CD4-positive, alpha-beta T cell treated with Interleukin-17A for 1 hour (primary cell): ENCODE results near the gene RFXANK.
"Not testable (repeated sequence)": the region's sequence is repeated elsewhere in the genome, so short reads cannot be mapped to it uniquely, and the experiment has no call there.

Source experiments
- DNase-seq: peaks from one replicate; pipeline ENCODE4 v3.0.0-alpha.2; 2020

RFXANK gene, protein sequence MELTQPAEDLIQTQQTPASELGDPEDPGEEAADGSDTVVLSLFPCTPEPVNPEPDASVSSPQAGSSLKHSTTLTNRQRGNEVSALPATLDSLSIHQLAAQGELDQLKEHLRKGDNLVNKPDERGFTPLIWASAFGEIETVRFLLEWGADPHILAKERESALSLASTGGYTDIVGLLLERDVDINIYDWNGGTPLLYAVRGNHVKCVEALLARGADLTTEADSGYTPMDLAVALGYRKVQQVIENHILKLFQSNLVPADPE

DNA sequence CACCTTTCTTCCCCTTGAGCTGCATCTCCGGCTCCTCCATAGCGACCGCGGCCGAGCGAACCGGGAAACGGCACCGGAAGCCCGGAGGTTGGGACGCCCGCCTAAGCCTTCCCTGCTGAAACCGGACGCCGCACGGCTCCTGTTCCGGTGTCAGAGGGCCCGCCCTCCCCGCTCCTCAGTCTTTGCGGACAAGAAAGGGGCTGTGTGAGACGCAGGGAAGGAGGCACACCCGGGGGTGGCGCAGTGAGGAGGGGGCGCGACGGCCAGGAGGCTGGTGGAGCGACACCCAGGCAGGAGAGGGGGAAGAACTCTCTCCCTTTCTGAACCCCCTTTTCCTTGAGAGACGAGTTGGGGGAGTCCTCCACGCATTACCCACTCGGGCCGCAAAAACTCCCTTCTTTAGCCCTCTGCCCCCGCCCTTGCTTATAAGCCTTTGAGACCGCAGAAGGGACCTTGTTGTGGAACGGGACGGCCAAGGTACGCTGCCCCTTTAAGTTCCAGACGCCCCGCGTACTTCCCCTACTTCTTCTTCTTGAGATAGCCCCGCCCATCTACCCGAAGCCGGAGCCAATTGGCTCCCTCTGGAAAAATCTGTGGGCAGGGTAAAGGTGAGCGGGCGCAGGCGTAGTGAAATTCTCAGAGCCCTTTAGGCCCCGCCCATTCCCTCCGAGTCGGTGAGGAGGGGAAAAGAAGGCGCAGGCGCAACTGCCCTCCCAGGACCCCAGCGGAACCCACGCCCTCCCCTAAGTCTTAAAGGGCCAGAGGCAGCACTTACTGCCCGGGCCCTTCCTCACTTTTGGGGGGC is at the start of gene RFXANK, which contains the start of gene BORCS8:
Gene RFXANK (plus strand): TSS at position 181 of the 805 bp plus-strand sequence. CDS start 1,689 bp downstream, outside the sequence.
Gene BORCS8 (minus strand): TSS at position 75 of the 805 bp plus-strand sequence. CDS start 35 bp downstream, at position 40.
- peak; percentile 100 for DNase-seq

DNA sequence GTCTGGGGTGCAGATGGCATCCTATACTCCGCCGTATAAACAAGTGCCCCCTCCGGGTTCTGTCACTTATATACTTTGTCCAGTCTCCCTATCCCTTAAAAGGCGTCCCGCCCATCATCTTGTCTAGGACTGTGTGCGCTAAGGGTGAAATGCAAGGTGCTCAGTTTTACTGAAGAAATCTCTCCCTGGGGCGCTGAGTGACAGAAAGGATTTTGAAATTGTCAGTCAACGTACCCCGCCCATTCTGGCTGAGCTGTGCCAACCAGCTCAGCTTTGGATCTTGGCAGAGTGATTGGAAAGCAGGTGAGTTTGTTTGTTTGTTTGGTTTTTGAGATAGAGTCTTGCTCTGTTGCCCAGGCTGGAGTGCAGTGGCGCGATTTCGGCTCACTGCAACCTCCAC is 49.7 kb upstream of the RFXANK start:
- DNase-seq: no peak

DNA sequence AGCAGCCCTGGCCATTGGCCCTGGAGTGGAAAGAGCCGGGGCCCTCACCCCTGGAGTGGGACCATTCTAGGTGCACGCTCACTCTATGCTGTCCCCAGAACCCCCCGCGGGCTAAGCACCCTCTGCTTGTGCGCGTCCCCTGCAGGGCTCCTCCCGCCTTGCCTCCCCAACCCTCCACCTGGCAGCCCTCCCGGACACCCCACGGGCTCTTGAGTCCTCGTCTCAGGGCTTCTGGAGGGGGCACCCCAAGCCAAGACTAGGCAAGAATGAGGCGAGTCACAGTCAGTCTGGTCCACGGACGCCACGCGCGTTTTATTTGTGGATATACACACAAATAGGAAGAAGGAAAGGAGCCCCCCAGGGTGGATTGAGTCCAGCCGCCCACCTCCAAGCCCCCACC is 46.8 kb upstream of the RFXANK start:
- no peak for DNase-seq

DNA sequence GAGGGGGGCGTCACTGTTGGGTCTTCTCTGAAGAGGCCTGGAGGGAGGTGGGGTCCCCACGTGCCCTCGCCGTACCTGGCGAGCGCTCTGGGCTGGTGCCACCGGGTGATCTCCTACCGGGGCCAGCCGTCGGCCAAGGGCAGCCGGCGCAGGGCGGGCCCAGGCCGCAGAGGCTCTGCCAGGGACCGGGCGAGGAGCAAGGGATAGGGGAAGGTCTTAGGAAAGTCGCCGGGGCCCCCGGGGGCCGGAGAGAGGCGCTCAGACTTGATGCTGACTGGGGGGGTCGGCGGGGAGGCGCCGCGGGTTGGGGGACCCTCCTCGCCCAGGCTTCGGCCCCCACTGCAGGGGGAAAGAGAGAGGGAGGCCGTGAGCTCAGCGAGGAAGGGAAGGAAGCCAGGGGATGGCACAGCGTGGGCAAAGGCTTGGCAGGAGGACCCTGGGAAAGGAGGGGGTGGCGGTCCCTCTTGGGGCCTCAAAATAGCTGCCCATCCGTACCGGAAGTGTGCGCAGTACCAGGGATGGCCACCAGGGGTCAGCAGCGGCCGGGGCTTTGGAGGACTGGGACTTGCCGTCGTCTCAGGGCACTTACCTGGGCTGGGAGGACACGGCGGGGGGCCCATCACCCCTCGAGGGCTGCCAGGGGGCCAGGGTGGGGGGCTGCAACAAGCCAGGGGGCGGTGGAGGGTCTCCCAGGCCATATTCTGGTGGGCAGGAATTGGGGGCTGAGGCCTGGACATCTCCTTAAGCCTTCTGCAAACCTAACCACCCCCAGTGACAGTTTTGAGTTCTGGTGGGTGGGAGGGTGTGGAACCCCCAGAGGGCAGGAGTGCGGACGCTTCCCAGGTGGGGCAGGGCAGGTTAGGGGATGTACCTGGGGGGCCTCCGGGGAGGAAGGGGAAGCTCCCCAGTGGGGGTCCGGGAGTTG is 46.1 kb upstream of the RFXANK start:
- DNase-seq: peak; percentile 87

DNA sequence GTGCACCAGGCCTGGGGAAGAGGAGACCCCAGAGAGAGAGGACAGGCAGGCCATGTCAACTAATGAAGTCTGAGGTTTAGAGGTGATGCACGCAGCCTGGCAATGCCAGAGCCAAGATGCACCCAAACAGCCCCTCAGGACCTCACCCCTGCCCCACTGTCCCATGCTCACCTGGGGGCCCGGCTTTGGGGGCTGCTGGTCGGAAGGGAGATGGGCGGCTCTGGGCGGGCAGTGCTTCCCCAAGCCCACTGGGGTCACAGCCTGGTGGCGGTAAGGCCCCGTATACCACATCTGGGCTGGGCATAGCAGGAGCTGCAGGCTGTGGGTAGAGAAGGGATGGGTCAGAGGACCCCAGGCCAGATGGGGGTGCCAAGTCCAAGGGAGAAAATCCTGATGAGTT is 45.2 kb upstream of the RFXANK start:
- DNase-seq: no peak

DNA sequence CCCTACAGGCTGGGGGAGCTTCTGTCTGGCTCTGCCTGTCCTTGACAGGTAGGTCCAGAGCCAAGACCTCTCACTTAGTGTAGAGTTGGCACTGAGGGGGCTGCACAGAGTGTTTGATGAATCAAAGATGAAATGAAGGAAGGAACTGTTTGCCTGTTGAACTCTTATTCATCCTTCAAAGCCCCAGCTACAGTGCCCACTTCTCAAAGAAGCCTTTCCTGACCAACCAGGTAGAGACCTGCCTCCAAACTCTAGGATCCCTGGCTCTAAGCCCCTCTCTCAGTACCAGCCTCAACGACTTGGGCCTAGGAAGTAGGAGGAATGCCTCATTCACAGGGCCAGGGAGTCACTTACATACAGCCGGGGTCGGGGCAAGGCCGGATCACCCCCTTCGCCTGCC is 44.7 kb upstream of the RFXANK start:
- DNase-seq: no peak

DNA sequence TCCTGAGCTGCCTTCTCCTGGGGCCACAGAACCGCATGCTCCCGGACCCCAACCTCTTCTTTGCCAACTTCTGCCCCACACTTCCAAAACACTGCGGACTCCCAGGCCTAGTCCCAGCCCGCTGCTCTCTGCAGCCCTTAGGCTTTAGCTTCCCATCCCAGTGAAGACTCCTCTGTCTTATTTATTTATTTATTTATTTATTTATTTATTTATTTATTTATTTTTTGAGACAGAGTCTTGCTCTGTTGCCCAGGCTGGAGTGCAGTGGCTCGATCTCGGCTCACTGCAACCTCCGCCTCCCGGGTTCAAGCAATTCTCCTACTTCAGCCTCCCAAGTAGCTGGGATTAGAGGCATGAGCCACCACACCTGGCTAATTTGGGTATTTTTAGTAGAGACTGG is 43.6 kb upstream of the RFXANK start:
- DNase-seq: not testable (repeated sequence)

DNA sequence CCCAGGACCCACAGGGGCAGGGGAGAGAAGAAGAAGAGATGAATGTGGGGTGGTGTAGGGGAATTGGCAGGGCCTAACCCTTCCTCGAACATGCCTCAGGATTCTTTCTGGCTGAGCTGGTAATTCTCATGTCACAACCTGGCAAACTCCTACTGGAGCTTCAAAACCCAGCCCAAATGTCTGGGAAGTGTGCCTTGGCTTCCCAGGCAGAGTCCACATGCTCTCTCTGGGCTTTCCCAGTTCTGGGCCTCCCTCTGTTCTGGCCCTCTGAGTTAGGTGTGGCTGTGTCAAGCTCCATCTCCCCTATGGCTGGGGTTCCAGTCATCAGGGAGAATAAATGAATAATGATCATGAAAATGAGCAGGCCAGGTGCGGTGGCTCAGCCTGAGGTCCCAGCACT is 42.6 kb upstream of the RFXANK start:
- DNase-seq: no peak

DNA sequence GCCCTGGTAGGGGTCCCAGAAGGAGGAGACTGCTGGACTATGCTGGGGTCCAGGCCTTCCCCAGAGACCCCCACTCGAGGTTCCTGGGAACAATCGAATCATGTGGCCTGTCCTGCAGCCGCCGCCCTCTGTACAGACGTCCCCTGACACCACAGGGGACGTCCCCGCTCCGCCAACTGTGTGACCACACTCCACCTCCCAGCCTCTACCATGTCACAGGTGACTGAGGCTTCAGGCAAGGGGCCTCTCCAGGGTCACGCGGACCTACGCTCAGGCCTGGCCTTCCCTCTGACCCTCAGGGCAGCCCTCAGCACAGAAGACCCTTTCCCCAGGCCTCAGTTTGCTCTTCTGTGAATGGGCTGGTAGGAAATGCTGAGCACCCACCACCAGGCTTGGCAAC is 40.6 kb upstream of the RFXANK start:
- DNase-seq: no peak

DNA sequence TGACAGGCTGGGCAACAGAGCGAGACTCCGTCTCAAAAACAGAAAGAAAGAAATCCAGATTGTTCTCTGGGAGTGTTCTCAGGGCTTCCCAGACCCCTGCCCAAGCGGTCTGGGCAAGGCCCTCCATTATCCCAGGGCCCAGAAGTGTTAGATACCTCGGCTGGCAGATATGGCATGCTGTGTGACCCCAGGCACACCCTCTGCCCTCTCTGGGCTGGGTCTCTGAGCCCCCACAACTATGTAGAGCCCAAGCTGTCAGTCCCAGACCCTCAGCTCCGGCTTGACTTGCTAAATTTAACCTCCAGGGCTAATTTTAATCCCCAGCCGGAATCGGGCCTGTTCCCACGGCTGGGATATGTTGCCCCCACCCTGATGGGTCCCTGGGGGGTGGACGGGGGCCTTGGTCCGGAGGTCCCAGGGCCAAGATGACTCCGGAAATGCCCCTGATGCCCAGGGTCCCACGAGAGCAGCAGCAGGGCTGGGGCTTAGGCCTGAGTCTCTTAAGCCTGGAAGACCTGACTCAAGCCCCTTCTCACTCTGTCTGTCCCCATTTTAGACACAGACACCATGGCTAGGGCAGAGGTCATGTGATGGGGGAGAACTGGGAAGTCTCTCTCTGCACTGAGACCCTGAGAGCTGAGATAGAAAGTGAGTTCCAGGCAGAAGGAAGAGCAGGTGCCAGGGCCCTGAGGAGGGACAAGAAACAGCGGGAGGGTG is 39.2 kb upstream of the RFXANK start:
- DNase-seq: no peak

DNA sequence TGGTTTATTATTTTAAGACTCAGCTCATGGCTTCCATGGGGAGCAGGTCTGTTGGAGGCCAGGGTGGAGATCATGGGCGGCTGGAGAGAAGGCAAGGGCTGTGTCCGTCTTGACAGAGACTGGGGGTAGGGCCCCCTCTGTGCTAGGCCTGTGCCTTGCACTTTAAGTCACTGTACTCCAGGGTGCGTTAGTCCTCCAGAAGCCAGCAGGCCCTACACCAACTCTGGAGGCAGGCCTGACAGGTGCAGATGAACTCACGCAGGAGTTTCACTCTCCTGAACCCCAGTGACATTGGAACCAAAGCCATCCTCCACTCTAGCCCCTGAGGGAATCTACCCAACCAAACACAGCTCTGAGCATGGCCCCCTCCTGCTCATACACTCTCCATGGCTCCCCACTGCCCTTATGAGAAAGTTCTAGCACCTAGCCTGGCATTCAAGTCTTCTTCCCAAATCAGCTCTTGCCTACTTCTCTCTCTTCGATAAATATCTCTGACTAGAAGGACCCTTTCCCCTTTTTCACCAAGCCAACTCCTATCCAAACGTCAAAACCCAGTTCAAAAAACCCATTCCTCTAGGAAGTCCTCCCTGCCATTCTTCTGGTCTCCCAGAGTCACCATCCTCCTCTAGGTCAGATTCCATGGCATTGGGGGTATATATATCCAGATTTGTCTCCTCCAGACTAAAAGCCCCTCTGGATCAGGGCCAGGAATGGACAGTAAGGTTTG is 37.1 kb upstream of the RFXANK start:
- DNase-seq: no peak

DNA sequence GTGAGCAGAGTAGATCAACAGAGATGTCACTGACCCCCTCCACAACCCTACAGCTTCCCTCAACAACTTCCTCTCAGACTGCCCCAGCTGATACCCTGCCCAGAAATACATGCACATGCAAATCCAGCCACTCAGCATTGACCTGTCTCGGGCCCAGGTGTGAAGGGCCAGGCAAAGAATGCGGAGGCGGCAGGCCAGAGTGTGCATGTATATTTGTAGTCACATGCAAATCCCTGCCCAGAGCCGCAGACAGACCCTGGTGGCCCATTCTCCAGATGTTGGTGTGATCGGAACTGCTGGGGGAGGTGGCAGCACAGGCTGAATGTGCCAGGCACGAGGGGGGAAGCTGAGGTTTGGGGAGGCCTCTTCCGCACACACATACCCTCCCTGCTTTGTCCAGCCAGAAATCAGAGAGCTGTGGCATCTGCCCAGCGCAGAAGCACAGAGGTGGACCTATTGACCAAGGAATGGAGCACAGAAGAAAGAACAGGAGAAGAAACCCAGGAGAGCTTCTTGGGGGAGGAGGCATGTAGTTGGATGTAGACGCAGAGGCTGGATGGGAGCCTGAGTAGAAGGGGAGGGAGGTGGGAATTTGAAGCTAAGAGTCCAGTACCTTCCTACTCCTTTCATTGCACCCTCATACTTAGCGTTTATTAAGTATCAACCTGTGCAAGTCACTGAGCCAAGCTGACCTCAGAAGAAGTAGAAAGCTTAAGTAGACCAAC is 36.4 kb upstream of the RFXANK start:
- no peak for DNase-seq

DNA sequence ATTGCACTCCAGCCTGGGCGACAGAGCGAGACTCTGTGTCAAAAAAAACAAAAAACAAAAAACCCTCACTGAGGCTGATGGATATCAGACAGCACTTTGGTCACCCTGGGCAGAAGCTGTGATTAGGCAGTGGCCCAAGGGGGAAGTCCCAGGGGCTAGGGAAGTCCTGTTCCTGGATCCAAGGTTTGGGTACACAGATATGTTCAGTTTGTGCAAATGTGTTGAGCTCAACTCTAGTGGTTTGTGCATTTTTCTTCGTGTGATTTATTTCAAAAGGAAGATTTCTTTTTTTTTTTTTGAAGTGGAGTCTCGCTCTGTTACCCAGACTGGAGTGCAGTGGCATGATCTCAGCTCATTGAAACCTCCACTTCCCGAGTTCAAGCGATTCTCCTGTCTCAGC is 34.2 kb upstream of the RFXANK start:
- no peak for DNase-seq

DNA sequence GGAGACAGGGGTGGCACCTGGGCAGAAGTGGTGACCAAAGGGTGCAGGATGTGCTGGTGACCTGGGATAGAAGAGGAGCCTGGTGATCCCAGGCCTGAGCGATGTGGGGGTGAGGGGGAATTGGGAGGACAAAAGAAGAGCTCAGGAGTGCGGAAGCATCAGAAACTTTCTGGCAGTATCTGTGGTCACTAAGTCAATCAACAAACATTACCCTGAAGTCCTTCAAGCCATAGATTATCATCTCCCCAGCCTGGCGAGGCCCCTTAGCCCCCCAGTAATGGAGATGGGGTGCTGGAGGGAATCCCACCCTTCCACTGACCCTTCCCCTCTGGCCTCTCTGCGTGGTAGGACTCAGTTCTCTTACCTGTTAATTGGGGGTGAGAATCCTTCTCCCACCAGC is 32.5 kb upstream of the RFXANK start:
- no peak for DNase-seq

DNA sequence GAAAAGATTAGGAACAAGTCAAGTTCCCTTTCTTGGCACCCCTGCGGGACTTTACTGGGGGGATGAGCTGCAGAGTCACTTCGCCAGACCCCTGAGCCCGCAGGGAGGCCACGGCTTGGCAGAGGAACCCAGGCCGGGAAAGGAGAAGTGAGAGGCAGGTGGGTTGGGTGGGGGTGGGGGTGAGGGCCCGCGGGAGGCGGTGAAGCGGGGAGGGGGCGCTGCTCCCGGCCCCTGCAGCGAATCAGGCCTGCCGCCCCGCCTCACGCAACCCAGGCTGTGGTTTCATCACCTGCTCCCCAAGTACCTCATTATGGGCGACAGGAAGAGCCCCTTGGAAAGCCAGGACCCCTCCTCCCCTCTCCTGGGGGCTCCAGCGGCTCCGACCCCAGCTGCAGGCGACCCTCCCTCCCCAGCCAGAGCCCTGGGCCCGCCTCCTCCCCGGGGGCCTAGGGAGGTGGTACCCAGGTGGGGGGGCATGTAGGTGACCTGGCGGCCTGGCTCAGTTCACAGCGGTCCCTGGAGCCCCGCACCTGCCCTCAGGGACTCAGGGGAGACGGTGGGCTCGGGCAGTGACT is 31.5 kb upstream of the RFXANK start:
- no peak for DNase-seq

DNA sequence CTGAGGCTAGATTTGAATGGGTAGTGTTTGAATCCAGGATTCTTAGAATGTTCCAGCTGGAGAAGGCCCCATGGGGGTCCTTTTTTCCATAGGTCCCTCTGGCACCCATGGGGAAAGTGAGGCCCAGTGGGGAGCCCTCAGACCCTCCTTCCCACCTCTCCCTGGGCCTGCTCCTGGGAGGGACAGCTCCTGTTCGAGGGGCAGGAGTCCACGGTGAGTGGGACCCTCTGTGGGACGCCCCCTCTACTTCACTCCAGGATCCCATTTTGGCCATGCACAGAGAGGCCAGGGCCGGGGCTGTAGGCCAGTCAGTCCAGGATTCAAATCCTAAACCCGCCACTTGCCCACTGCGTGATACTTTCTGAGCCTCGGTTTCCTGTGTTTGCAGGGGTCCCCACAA is 29.6 kb upstream of the RFXANK start:
- DNase-seq: no peak

DNA sequence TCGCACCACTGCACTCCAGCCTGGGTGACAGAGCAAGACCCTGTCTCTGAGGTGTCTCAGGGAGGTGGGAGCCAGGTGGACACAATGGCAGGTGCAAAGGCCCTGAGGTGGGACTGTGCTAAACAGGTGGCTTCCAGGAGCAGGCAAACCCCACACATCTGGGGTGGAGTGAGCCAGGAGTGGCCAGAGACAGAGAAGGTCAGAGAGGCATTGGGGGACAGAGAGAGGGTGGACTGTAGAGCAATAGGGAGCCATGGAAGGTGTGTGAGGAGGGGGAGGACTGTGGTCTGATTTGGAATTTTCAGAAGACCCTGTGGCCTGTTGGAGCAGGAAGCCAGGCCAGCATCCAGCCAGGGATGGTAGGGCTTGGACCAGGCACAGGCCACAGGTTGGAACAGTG is 26.7 kb upstream of the RFXANK start:
- no peak for DNase-seq

DNA sequence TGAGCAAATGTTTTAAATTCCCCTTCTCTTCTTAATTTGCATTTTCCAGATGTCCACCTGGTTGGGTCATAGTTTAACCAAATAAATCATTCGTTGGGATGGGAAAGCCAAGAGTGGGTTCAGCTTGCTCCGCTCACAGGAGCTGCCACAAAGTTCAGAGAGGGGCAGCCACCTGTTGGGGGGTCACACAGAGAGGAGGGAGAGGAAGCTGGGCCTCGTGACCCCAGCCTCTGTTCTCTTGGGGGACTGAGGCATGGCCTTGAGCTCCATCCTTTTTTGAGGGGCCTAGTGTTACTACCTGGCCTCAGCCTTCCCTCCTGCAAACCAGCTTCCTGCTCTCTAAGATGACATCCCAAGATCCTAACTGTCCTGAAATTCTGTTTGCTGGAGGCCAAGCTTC is 24.4 kb upstream of the RFXANK start:
- DNase-seq: no peak

DNA sequence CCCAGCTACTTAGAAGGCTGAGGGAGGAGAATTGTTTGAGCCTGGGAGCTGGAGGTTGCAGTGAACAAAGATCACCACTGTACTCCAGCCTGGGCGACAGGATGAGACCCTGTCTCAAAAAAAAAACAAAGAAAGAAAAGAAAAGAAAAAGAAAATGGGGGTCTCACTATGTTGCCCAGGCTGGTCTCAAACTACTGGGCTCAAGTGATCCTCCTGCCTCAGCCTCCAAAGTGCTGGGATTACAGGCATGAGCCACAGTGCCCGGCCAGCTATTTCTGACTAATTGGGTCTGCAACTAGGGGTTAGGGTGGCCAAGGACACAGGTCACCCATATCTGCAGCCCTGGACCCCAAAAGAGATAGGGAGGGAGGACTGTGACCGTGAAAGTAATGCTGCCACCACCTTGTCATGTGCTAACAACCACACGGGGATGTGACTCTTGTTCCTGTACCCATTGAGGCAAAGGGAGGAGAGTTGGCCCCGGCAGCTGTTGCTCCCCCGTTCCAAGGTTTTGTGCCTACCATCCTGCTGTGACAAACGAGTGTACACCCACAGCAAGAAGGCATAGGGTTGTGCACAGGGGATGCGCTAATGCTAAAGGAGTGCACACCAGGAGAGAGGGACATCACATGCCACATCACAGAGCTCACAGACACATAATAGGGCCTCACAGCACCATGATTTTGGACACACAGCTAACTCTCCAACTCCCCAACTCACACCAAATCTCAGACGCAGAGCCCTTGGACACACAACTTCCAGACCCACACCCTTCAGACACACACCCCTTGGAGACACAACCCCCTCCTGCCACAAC is 22.6 kb upstream of the RFXANK start:
- DNase-seq: no peak
